ENCODE measurements around the gene BAK1.
A peak's percentile ranks its signal among the peaks of the same experiment; 100 is the strongest.
"Not testable (repeated sequence)": the region's sequence is repeated elsewhere in the genome, so short reads cannot be mapped to it uniquely, and the experiment has no call there.

The BAK1 gene

DNA sequence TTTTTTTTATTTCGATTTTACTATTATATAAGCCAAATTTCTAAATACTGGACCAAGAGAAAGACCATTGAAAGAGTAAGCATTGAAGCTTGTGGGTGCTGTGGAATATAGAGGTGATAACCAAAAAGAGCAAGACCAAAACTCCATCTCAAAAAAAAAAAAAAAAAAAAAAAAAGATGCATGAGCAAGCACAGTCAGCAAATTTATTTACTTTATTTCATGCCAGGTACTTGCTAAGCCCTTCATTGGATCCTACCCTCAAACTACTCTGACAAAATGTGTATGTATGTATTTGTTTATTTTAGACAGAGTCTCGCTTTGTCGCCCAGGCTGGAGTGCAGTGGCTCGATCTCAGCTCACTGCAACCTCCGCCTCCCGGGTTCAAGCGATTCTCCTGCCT, 27.8 kb downstream of the BAK1 start:
- DNase-seq (ENCODE audit: low read depth in 2 of 2), result no peak

DNA sequence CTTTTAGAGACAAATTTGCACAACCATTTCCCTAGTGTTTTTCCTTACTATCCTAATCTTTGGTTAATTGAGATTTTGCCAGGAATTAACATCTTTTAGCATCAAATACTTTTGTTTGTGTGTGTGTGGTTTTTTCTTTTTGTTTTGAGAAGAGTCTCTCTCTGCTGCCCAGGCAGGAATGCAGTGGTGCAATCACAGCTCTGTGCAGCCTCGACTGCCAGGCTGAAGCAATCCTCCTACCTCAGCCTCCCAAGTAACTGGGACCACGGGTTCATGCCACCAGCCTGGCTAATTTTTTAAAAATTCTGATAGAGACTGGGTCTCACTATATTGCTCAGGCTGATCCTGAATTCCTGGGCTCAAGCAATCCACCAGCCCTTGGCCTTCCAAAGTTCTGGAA, 28.5 kb downstream of the BAK1 start:
- DNase-seq (ENCODE audit: low read depth in 2 of 2), result no peak

DNA sequence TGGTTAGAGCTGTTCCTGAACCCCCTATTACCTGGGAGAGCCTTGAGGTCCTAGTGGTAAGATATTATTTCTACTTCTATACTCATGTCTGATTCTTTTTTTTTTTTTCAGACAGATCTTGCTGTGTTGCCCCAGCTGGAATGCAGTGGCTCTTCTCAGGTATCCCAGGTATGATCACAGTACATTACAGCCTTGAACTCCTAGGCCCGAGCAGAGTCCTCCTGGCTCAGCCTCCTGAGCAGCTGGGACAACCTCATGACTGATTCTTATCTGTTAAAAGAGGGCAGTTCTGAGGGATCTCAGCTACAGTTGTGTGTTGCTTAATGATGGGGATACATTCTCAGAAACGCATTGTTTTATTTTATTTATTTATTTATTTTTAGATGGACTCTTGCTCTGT, 30.2 kb downstream of the BAK1 start:
- DNase-seq (ENCODE audit: low read depth in 2 of 2), result no peak

DNA sequence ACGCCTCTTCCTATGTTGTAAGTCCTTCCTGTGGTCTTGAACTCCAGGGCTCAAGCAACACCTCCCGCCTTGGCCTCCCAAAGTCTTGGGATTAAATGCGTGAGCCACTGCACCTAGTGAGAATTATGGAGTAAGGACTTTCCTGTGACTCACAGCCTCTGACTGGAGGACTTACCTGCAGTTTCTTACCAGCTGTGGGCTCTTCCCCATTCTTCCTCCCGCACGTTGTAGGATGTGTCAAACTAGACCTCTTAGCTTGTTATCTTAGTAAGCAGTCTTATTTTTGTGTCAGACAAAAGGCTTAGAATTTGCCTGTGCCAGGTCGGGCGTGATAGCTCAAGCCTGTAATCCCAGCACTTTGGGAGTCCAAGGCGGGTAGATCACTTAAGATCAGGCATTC, 30.9 kb downstream of the BAK1 start:
- DNase-seq (ENCODE audit: low read depth in 2 of 2), result no peak

DNA sequence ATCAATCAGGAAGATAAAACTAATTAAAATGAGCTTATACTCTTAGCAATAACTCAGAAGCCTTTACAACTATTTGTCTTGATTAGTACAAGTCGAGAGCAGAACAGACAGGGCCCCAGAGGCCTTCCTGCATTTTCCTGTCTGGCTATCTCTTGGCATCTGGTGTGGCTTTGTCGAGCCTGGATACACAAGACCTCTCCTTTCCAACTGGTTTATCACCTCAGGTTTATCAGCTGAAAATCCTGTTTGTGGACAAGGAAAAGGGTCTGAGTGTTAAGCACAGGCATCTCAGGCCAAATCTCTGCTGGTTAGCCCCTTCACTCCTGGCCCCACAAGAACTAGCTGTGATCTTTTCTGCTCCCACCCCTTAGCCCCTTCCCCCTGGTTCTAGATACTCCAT, 32.6 kb downstream of the BAK1 start:
- DNase-seq (ENCODE audit: low read depth in 2 of 2), result no peak

DNA sequence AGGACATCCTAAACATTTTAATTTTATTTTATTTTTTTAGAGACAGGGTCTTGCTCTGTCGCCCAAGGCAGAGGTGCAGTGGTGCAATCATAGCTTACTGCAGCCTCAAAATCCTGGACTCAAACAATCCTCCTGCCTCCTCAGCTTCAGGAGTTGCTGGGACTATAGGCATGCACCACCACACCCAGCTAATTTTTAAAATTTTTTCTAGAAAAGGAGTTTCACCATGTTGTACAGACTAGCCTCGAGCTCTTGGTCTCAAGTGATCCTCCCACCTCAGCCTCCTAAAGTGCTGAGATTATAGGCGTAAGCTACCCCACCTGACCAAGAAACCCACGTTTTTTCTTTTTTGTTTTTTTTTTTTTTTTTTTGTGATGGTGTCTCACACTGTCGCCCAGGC, 33.3 kb downstream of the BAK1 start:
- no peak for DNase-seq (ENCODE audit: low read depth in 2 of 2)

DNA sequence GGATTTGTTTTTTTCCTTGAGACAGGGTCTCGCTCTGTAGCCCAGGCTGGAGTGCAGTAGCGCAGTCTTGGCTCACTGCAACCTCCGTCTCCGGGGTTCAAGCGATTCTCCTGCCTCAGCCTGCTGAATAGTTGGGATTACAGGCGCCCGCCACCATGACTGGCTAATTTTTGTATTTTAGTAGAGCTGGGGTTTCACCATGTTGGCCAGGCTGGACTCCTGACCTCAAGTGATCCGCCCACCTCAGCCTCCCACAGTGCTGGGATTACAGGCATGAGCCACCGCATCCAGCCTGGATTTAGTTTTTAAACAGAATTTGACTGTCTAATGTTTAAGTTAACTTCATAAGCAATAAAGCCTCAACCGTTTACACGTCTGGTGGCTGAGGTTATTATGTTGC, 34.8 kb downstream of the BAK1 start:
- not testable (repeated sequence) for DNase-seq (ENCODE audit: low read depth in 2 of 2)

DNA sequence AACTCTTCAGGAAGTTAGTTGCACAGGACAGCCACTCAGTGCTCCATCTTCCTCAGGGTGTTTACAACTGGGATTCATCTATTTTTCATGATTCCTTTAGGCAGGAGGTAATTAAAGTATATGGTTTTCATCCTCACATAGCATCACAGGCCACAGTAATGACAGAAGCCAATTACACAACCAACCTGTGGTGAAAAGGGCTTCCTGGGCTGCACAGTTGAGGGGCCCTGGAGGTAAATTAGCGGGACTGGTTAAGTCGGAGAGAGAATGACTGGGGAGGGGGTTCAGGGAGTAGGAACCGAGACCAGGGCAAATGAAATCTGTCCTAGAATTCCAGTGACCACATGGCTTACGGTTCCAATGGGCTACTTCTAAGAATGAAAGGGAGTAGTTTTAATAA, 37.0 kb downstream of the BAK1 start:
- no peak for DNase-seq (ENCODE audit: low read depth in 2 of 2)

DNA sequence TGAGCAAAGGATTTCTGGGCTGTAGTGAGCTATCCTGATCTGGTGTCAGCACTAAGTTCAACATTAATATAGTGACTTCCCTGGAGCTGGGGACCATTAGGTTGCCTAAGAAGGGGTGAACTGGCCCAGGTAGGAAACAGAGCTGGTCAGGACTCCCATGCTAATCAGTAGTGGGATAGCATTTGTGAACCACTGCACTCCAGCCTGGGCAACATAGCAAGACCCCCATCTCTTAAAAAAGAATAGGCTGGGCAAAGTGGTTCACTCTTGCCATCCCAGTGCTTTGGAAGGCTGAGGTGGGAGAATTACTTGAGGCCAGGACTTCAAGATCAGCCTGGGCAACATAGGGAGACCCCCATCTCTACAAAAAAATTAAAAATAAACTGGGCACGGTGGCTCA, 39.3 kb downstream of the BAK1 start:
- DNase-seq (ENCODE audit: low read depth in 2 of 2), result no peak

DNA sequence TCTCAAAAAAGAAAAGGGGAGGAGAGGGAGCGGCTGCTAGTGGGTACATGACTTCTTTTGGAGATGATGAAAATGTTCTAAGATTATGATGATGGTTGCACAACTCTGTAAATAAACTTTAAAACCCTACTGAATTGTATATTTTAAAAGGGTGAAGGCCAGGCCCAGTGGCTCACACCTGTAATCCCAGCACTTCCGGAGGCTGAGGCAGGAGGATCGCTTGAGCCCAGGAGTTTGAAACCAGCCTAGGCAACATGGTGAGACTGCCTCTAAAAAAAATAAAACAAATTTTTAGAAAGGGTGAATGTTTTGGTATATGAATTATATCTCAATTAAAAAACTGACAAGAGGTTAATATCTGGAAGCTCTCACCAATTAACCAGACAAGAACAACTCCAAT, 45.4 kb downstream of the BAK1 start:
- no peak for DNase-seq (ENCODE audit: low read depth in 2 of 2)

DNA sequence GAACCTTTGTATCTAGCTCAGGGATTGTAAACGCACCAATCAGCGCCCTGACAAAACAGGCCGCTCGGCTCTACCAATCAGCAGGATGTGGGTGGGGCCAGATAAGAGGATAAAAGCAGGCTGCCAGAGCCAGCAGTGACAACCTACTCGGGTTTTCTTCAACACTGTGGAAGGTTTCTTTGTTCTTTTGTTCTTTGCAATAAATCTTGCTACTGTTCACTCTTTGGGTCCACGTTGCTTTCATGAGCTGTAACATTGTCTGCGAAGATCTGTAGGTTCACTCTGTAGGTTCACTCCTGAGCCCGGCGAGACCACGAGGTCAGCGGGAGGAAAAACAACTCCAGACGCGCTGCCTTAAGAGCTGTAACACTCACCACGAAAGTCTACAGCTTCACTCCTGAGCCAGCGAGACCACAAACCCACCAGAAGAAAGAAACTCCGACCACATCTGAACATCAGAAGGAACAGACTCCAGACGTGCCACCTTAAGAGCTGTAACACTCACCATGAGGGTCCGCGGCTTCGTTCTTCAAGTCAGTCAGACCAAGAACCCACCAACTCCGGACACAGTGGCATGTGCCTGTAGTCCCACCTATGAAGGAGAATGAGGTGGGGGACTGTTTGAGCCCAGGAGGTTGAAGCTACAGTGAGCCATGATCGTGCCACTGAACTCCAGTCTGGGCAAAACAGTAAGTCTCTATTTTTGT, 46.8 kb downstream of the BAK1 start:
- peak; percentile 15 to 27 for DNase-seq (ENCODE audit: low read depth in 2 of 2)

DNA sequence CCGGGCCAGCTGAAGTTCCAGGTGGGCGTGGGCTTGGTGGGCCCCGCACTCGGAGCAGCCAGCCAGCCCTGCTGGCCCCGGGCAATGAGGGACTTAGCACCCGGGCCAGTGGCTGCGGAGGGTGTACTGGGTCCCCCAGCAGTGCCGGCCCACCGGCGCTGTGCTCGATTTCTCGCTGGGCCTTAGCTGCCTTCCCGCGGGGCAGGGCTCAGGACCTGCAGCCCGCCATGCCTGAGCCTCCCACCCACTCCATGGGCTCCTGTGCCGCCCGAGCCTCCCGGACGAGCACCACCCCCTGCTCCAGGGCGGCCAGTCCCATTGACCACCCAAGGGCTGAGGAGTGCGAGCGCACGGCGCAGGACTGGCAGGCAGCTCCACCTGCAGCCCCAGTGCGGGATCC, 47.6 kb downstream of the BAK1 start:
- DNase-seq (ENCODE audit: low read depth in 2 of 2), result not testable (repeated sequence)

DNA sequence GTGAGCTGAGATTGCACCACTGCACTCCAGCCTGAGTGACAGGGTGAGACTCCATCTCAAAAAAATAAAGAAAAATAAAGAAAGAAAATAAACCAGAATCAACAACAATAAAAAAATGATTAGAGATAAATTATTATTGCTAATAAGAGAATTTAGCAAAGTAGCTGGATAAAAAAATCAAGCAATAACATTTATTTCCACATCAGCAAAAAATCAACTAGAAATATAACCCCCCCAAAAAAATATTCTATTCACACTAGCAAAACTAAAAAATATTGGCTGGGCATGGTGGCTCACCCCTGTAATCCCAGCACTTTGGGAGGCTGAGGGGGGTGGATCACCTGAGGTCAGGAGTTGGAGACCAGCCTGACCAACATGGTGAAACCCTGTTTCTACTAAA, 49.5 kb downstream of the BAK1 start:
- DNase-seq (ENCODE audit: low read depth in 2 of 2), result not testable (repeated sequence)
